Stimulated activated naive CD4-positive, alpha-beta T cell treated with Interleukin-2 at 50 U/mL for 16 hours (primary cell): ENCODE results near the gene ARL5A.
"Not testable (repeated sequence)": the region's sequence is repeated elsewhere in the genome, so short reads cannot be mapped to it uniquely, and the experiment has no call there.

Source experiments
- DNase-seq: peaks from one replicate; lab custom pipeline; 2025; lab: John Stamatoyannopoulos, UW

The ARL5A gene

GRCh38 chr2:151828143-151828889, at the start of gene ARL5A:
ARL5A (minus strand) TSS chr2:151828421; CDS start chr2:151828176, 245 bp downstream.
- DNase-seq, result peak; percentile 90

GRCh38 chr2:151875631-151876030, 47.4 kb upstream of the ARL5A start:
- DNase-seq, result not testable (repeated sequence)

GRCh38 chr2:151872463-151872862, 44.2 kb upstream of the ARL5A start:
- no peak for DNase-seq

- DNase-seq, result no peak
These were observed 41.1 kb upstream of the ARL5A start for GRCh38 chr2:151869291-151869690.

GRCh38 chr2:151862700-151863099, 34.5 kb upstream of the ARL5A start:
- DNase-seq, result no peak

- DNase-seq, result no peak
These were observed 33.0 kb upstream of the ARL5A start for GRCh38 chr2:151861174-151861573.

- DNase-seq, result no peak
These were observed 32.5 kb upstream of the ARL5A start for GRCh38 chr2:151860613-151861146.

GRCh38 chr2:151860210-151860609, 32.0 kb upstream of the ARL5A start:
- DNase-seq, result no peak

GRCh38 chr2:151857650-151858049, 29.4 kb upstream of the ARL5A start:
- DNase-seq, result no peak

- DNase-seq, result no peak
These were observed 26.9 kb upstream of the ARL5A start for GRCh38 chr2:151855111-151855510.

GRCh38 chr2:151853070-151853758, 25.0 kb upstream of the ARL5A start:
- no peak for DNase-seq

- no peak for DNase-seq
These were observed 24.2 kb upstream of the ARL5A start for GRCh38 chr2:151852260-151853069.

- DNase-seq, result no peak
These were observed 23.5 kb upstream of the ARL5A start for GRCh38 chr2:151851761-151852160.

- DNase-seq, result no peak
These were observed 21.3 kb upstream of the ARL5A start for GRCh38 chr2:151849413-151850010.

- DNase-seq, result no peak
These were observed 17.7 kb upstream of the ARL5A start for GRCh38 chr2:151845884-151846283.

GRCh38 chr2:151845481-151845880, 17.3 kb upstream of the ARL5A start:
- no peak for DNase-seq

GRCh38 chr2:151844211-151844896, 16.1 kb upstream of the ARL5A start:
- DNase-seq, result no peak

- DNase-seq, result no peak
These were observed 15.5 kb upstream of the ARL5A start for GRCh38 chr2:151843691-151844061.

- DNase-seq, result no peak
These were observed 14.8 kb upstream of the ARL5A start for GRCh38 chr2:151842830-151843690.

- no peak for DNase-seq
These were observed 12.8 kb upstream of the ARL5A start for GRCh38 chr2:151841047-151841424.
